Right lobe of liver (tissue), 6 donors: Measurements from ENCODE around the gene LRRC59. TPM values are rescaled to one million over a fixed set of nuclear protein-coding genes. Genes with fewer than 3 reads are reported as not detected.
"Not testable (repeated sequence)": the region's sequence is repeated elsewhere in the genome, so short reads cannot be mapped to it uniquely, and the experiment has no call there.

Source experiments
- ATAC-seq, 4 donors: fragments of 200-7000 bp; cut with Tn5 transposase; one replicate each; pipeline ENCODE4 v1.9.1; 2020; ENCODE audit warnings: mild to moderate bottlenecking in 4 of 4, moderate library complexity in 4 of 4
- DNase-seq, 3 donors: peaks; one replicate each; pipeline ENCODE4 v3.0.0-alpha.2; 2020
- H3K27ac ChIP-seq, 3 donors: fragments of 200-600 bp; one replicate each; pipeline ENCODE4 v1.8.0; 2022
- H3K27me3 ChIP-seq, 2 donors: fragments of 200-600 bp; one replicate each; pipeline ENCODE4 v1.8.0; 2022
- H3K36me3 ChIP-seq, 4 donors: fragments of 200-600 bp; sonication (generic) in 1 of 4; one replicate each; pipeline versions ENCODE4 v1.5.1 to v1.8.0; 2017 to 2022; ENCODE audit warnings: control low read depth in 1 of 4
- H3K4me1 ChIP-seq, 4 donors: fragments of 200-600 bp; sonication (generic) in 1 of 4; one replicate each; pipeline versions ENCODE4 v1.5.1 to v1.8.0; 2017 to 2022; ENCODE audit warnings: control low read depth in 1 of 4
- H3K4me3 ChIP-seq, 3 donors: fragments of 200-600 bp; one replicate each; pipeline ENCODE4 v1.8.0; 2022
- H3K9me3 ChIP-seq, 4 donors: fragments of 200-600 bp; sonication (generic) in 1 of 4; one replicate each; pipeline versions ENCODE4 v1.5.1 to v1.8.0; 2017 to 2022; ENCODE audit warnings: control low read depth in 1 of 4
- POLR2A ChIP-seq: fragments of 450-650 bp; IDR thresholded peaks from one replicate; pipeline ENCODE4 v1.6.1; 2017; ENCODE audit warnings: antibody characterized with exemption, mild to moderate bottlenecking
- WGBS: methylation state at CpG from one replicate; pipeline ENCODE4 v1.1.6; 2018; ENCODE audit warnings: low coverage, low lambda C conversion rate; ENCODE audit not compliant: insufficient coverage; ENCODE audit errors: missing lambda C conversion rate; 5-methylcytosine and 5-hydroxymethylcytosine counted together
- intact Hi-C, 2 donors: fragments of 100-400 bp; cut with DNase I; formaldehyde crosslinking; loops; one replicate each; pipeline versions ENCODE4 v1.11.2 to v1.14.1; 2022
- total RNA-seq, 6 experiments: library from RNA; depleted of rRNA in 2 of 6; stranded (reverse); fragments of >200 nt in 2 of 6; fragmentation: NEBNext Ultra II Directional in 3 of 6; extraction: Animal tissue kit (Norgen Biotek cat#: 25700) in 3 of 6; gene quantifications; one replicate each; pipeline versions ENCODE4 v1.1.0 to v1.2.4, GENCODE V29; 2016 to 2023
- TF ChIP-seq, protein P1 (sequence below), 4 donors: fragments of 200-600 bp in 3 of 4; fragments of 450-650 bp in 1 of 4; IDR thresholded peaks; one replicate each; pipeline versions ENCODE4 v1.5.1 to v1.8.0; 2016 to 2022; ENCODE audit warnings: antibody characterized with exemption in 4 of 4, mild to moderate bottlenecking in 2 of 4
- donor health status: DM: no; HTN: yes; CAD: no.
- donor health status: DM: no; HTN: no; CAD: no.
- donor health status: DM: no; HTN: no; CAD: no.
- donor health status: DM: no; HTN: yes; CAD: no.
- donor health status: DM: no; HTN: yes; CAD: no.

The LRRC59 gene
- total RNA-seq, 6 experiments from 2014 or later = 36.0 to 125 (median 64.0) TPM

DNA sequence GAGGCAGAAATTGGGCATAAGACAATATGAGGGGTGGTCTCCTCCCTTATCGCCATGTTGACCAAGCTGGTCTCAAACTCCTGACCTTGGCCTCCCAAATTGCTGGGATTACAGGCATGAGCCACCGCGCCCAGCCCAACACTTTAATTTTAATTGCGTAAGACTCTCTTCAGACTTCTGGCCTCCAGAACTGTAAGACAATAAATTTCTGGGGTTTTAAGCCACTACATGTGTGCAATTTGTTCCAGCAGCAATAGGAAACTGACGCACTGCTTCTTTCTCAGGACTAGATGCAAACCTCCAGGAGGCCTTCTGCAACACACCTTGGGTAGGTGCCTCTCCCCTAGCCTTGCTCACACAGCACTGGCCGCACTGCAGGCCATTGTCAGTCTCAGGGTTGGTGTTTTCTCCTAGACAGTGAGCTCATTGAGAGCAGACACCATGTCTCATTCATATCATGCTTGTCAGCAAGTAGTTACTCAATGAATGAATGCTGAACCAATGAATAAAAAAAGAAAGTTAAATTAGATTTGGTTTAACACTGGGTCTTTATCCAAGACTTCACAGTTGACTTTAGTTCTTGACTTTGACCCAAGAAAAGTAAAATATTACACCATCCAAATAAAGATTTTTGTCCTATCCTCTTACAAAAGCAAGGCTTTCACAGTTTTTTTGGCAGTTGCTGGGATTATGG lies 23.2 kb upstream of the LRRC59 start:
- DNase-seq (no peak), ATAC-seq (peak; percentile 35 to 54 (median 41))
- no peak for TF ChIP-seq POLR2A
- TF ChIP-seq, protein P1, sequence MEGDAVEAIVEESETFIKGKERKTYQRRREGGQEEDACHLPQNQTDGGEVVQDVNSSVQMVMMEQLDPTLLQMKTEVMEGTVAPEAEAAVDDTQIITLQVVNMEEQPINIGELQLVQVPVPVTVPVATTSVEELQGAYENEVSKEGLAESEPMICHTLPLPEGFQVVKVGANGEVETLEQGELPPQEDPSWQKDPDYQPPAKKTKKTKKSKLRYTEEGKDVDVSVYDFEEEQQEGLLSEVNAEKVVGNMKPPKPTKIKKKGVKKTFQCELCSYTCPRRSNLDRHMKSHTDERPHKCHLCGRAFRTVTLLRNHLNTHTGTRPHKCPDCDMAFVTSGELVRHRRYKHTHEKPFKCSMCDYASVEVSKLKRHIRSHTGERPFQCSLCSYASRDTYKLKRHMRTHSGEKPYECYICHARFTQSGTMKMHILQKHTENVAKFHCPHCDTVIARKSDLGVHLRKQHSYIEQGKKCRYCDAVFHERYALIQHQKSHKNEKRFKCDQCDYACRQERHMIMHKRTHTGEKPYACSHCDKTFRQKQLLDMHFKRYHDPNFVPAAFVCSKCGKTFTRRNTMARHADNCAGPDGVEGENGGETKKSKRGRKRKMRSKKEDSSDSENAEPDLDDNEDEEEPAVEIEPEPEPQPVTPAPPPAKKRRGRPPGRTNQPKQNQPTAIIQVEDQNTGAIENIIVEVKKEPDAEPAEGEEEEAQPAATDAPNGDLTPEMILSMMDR (IDR thresholded peaks at IDR 0.05) = no peak
- Histone ChIP-seq H3K27ac (peak overlapping the region in 2 of 3 donors; percentile 61 to 77), H3K36me3 (no peaks in the 10 kb centered on the region), H3K9me3 (no peaks in the 10 kb centered on the region), H3K27me3 (no peaks in the 10 kb centered on the region), H3K4me1 (peaks cover 0 to 30% (median 10%) of the 10 kb centered on the region in 4 donors), H3K4me3 (peak overlapping the region in 1 of 3 donors; percentile 41)
- WGBS = 75% methylated on average over 4 of the region's 6 CpGs
- intact Hi-C loops = no loop called here

DNA sequence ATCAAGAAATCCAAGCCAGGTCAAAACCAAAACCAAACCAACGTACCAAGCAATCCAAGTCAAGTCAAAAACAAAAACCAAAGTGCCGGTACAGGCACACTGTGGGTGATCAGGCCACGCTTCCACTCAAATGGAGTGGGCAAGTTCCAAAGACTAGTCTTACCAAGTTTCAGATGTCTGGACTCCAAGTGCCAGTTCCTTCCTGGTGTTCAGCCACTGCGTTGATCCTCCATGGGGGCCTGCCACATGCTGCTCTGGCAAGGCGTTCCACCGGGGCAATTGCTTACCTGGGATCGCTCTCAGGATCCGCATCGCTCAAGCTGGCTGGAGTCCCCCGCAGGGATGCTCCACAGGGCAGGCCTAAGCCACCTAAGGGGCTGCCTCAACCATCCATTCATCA lies 22.3 kb upstream of the LRRC59 start:
- ATAC-seq, H3K36me3 ChIP-seq, intact Hi-C loops, H3K27me3 ChIP-seq, H3K4me3 ChIP-seq, H3K9me3 ChIP-seq, H3K27ac ChIP-seq, DNase-seq: not testable (repeated sequence)
- 96% methylated on average over 4 of the region's 10 CpGs for WGBS
- H3K4me1 ChIP-seq = peaks cover 0 to 25% (median 10%) of the 10 kb centered on the region in 4 donors

DNA sequence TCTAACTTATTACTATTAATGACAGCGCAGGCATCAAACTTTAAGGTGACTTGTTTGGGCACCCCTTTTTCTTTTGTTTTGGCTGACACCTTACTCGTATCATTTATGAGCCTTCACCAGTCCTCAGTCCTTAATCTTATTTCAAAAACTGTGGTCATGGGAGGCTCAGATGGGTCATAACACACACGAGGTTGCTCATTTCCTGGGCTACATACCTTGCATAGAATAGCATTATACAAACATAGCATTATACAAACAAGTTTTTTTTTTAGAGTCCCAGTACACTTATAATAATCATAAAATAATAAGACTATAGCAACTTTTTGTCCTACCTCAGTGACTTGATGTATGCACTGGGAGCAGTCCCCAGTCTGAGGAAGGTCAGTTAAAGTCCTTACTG lies 17.5 kb upstream of the LRRC59 start:
- H3K27ac ChIP-seq = no peak overlapping the region
- H3K4me3 ChIP-seq = no peak overlapping the region
- H3K36me3 ChIP-seq = no peaks in the 10 kb centered on the region
- WGBS = 75% methylated on average over 3 of the region's 3 CpGs
- no peaks in the 10 kb centered on the region for H3K27me3 ChIP-seq
- H3K4me1 ChIP-seq = peaks cover 0 to 7% (median 2%) of the 10 kb centered on the region in 4 donors
- TF ChIP-seq, protein P1 (IDR thresholded peaks at IDR 0.05) = no peak
- no peak for TF ChIP-seq POLR2A
- H3K9me3 ChIP-seq = no peaks in the 10 kb centered on the region
- intact Hi-C loops = no loop called here
- DNase-seq = no peak
- ATAC-seq = no peak

DNA sequence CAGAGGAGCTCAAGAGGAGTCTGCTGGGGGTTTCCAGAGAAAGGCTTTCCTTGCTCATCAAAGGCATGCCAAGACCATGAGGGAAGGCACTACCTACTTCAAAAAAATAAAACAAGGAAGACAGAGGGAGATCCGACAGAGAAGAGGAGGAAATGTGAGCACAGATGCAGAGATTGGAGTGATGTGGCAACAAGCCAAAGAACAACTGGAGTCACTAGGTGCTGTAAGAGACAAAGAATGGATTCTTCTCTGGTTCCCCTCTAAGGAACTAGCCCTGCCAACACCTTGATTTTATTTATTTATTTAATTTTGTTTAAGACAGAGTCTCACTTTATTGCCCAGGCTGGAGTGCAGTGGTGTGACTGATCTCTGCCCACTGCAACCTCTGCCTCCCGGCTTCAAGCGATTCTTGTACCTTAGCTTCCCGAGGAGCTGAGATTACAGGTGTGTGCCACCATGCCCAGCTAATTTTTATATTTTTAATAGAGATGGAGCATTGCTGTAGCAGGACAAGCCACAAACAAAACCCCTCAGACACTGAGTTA lies 14.9 kb upstream of the LRRC59 start:
- DNase-seq (no peak), ATAC-seq (no peak)
- 83% methylated on average over 4 of the region's 4 CpGs for WGBS
- Histone ChIP-seq H3K9me3 (no peaks in the 10 kb centered on the region), H3K27me3 (no peaks in the 10 kb centered on the region), H3K36me3 (no peaks in the 10 kb centered on the region), H3K27ac (no peak overlapping the region), H3K4me3 (no peak overlapping the region), H3K4me1 (peaks cover 0 to 7% (median 2%) of the 10 kb centered on the region in 4 donors)
- TF ChIP-seq, protein P1 (IDR thresholded peaks at IDR 0.05) = no peak
- TF ChIP-seq POLR2A = no peak
- intact Hi-C loops = no loop called here

DNA sequence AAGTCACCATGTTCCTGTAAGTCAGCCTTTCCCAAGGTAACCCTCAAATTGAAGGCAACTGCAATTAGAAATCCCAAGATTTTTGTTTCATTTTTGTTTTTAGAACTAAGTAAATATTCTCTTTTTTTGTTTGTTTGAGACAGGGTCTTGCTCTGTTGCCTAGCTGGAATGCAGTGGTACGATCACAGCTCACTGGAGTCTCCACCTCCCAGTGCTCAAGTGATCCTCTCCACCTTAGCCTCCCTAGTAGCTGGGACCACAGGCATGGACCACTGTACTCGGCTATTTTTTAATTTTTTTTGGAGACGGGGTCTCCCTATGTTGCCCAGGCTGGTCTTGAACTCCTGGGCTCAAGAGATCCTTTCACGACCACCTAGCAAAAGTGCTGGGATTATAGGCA lies 10.6 kb upstream of the LRRC59 start:
- 91% methylated on average over 3 of the region's 4 CpGs for WGBS

More for the DNA sequence above, 10.6 kb upstream of the LRRC59 start:
- ATAC-seq (no peak), DNase-seq (no peak)
- Histone ChIP-seq H3K27ac (no peak overlapping the region), H3K4me1 (peaks cover 0 to 7% (median 2%) of the 10 kb centered on the region in 4 donors), H3K9me3 (no peaks in the 10 kb centered on the region), H3K36me3 (no peaks in the 10 kb centered on the region), H3K4me3 (no peak overlapping the region), H3K27me3 (no peaks in the 10 kb centered on the region)
- TF ChIP-seq, protein P1 (IDR thresholded peaks at IDR 0.05) = no peak
- TF ChIP-seq POLR2A = no peak
- intact Hi-C loops = no loop called here
